ENCODE results near the gene FLYWCH2. TPM values are rescaled to one million over a fixed set of nuclear protein-coding genes. Genes with fewer than 3 reads are reported as not detected.
"Not testable (repeated sequence)": the region's sequence is repeated elsewhere in the genome, so short reads cannot be mapped to it uniquely, and the experiment has no call there.

The FLYWCH2 gene
- total RNA-seq, 2 donors from 2014 or later: 11.6 to 15.1 TPM

GRCh38 chr16:2923481-2923880, 40.5 kb downstream of the FLYWCH2 start:
- Mint-ChIP-seq H3K4me3 (no peak overlapping the region), H3K36me3 (ENCODE audit: low read depth) (no peaks in the 10 kb centered on the region), H3K4me1 (peaks cover 22% of the 10 kb centered on the region), H3K27me3 (no peaks in the 10 kb centered on the region), H3K27ac (no peak overlapping the region)
- ATAC-seq (no peak), DNase-seq (no peak)
- H3K9me3 ChIP-seq (ENCODE audit: control insufficient read depth, low read length, poor library complexity, severe bottlenecking): no peaks in the 10 kb centered on the region

DNA sequence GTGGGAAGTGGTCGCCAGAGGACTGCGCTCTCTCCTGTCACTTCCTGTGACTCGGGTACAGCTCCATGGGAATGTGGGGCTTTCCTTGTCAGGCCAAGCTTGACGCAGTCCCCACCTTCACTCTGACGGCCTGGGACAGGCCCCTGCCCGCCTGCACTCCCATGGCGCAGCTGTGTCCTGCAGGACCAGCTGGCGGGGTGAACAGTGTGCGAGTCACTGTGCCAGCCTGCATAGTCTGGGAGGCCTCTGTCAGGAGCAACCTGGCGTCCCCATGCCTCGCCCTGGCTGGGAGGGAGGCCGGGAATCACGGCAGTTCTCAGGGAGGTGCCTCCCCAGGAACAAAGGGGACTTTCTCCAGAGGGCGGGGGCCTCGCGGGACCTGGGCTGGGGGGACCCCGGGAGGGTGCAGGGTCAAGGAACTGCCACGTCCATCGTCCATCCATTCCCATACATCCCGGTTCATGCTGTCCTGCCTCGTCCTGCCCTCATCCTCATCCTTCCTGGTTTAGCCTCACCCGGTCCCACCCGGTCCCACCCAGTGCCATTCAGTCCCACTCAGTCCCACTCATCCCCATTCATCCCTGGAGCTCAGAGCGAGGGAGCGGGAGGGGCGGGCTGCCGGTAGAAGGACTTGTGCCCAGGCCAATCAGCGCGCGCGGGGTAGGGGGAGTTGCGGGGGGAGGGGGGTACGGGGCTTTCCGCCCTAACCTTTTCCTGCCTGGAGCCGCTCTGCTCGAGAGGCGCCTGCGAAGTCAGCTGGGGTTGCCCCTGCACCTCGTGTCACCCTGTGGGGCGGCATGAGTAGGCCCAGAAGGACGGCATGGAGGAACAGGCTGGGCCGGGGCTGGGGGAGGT, 42.1 kb downstream of the FLYWCH2 start:
- ATAC-seq (no peak), DNase-seq (no peak)
- Mint-ChIP-seq H3K4me1 (peaks cover 17% of the 10 kb centered on the region), H3K27ac (no peak overlapping the region), H3K4me3 (no peak overlapping the region), H3K27me3 (no peaks in the 10 kb centered on the region), H3K36me3 (ENCODE audit: low read depth) (no peaks in the 10 kb centered on the region)
- H3K9me3 ChIP-seq (ENCODE audit: control insufficient read depth, low read length, poor library complexity, severe bottlenecking): no peaks in the 10 kb centered on the region

DNA sequence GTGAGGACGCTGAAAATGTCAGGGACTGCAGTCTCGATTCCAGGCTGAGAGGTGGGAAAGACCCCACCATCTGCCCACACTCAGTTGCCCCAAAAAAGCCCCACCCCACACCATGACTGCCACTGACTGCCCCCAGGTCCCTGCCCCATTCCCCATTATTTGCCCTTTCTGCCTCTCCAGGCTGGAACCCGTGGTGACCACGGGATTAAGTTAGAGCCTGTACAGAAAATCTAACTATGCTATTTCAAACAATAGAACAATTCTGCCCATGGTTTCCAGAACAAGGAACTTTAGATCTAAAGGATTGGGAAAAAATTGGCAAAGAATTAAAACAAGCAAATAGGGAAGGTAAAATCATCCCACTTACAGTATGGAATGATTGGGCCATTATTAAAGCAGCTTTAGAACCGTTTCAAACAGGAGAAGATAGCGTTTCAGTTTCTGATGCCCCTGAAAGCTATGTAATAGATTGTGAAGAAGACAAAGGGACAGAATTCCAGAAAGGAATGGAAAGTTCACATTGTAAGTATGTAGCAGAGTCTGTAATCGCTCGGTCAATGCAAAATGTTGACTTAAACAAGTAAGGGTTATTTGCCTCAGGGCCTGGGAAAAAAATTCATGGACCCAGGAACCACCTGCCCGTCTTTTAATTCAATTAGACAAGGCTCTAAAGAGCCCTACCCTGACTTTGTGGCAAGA, 43.1 kb downstream of the FLYWCH2 start:
- ATAC-seq: no peak
- Mint-ChIP-seq H3K27me3 (no peaks in the 10 kb centered on the region), H3K4me3 (no peak overlapping the region), H3K36me3 (ENCODE audit: low read depth) (no peaks in the 10 kb centered on the region), H3K27ac (peak overlapping the region; percentile 80), H3K4me1 (peaks cover 17% of the 10 kb centered on the region)
- DNase-seq: no peak
- H3K9me3 ChIP-seq (ENCODE audit: control insufficient read depth, low read length, poor library complexity, severe bottlenecking): no peaks in the 10 kb centered on the region

DNA sequence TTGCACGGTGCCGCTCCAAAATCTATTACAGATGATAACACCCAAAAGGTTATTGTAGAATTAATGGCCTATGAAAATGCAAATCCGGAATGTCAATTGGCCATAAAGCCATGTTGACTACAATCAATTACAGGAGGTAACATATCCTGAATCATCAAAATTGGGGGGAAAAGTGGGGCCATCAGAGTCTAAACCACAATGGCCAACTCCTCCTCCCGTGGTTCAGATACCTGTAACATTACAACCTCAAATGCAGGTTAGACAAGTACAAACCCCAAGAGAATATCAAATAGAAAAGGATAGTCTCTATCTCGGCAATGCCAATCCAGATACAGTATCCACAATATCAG, 43.6 kb downstream of the FLYWCH2 start:
- ATAC-seq (no peak), DNase-seq (no peak)
- Mint-ChIP-seq H3K27ac (peak overlapping the region; percentile 80), H3K27me3 (no peaks in the 10 kb centered on the region), H3K4me3 (peak overlapping the region; percentile 39), H3K36me3 (ENCODE audit: low read depth) (no peaks in the 10 kb centered on the region), H3K4me1 (peaks cover 17% of the 10 kb centered on the region)
- H3K9me3 ChIP-seq (ENCODE audit: control insufficient read depth, low read length, poor library complexity, severe bottlenecking): no peaks in the 10 kb centered on the region

DNA sequence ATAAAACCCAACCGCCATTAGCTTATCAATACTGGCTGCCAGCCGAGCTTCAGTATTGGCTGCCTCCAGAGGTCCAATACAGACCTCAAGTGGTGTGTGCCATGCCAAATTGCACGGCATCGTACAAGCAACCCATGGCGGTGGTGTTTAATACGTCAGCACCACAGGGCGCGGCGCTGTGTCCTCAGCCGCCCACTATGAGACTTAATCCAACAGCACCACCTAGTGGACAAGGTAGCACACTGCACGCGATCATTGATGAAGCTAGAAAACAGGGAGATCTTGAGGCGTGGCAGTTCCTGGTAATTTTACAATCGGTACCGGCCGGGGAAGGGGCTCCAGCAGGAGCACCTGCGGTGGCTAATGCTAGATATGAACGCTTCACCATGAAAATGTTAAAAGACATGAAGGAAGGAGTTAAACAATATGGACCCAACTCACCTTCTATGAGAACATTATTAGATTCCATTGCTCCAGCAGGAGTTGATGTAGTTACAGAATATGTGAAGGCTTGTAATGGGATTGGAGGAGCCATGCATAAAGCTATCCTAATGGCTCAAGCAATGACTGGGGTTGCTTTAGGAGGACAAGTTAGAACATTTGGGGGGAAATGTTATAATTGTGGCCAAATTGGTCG, 44.1 kb downstream of the FLYWCH2 start:
- no peaks in the 10 kb centered on the region for H3K36me3 Mint-ChIP-seq (ENCODE audit: low read depth)
- H3K4me1 Mint-ChIP-seq: peaks cover 17% of the 10 kb centered on the region
- H3K27ac Mint-ChIP-seq: peak overlapping the region; percentile 80
- ATAC-seq (peak; percentile 100), DNase-seq (peak; percentile 70 to 81 (median 74))
- H3K4me3 Mint-ChIP-seq: peak overlapping the region; percentile 39
- H3K9me3 ChIP-seq (ENCODE audit: control insufficient read depth, low read length, poor library complexity, severe bottlenecking): no peaks in the 10 kb centered on the region
- H3K27me3 Mint-ChIP-seq: no peaks in the 10 kb centered on the region

DNA sequence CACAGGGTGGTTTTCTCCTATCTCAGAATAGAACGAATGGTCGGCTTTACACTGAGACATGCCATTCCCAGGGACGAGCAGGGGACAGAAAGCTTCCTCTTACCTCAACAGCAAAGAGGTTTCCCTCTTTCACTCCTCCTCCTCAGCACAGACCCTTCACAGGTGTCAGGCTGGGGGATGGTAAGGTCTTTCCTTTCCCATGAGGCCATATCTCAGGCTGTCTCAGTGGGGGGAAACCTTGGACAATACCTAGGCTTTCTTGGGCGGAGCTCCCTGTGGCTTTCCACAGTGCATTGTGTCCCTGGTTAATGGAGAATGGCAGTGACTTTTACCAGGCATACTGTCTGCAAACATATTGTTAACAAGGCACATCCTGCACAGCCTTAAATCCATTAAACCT, 45.1 kb downstream of the FLYWCH2 start:
- not testable (repeated sequence) for H3K27ac Mint-ChIP-seq, H3K4me3 Mint-ChIP-seq

DNA sequence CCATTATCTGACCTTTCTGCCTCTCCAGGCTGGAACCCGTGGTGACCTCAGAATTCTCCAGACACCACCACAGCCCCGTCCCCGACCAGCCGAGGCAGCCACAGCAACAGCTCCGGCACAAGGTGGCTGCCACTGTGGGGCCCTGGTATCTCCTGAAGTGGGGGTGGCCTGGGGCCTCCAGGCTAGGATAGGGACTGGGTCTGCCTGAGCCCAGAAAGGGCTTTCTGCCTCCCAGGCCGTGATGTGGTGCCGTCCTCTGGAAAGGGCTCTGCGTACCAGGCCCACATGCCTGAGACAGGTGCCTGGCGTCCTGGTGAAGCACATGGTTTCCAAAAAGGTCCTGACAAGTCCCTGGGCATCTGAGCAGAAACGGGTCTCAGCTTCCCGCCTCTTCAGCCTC, 45.8 kb downstream of the FLYWCH2 start:
- H3K27me3 Mint-ChIP-seq: no peaks in the 10 kb centered on the region
- H3K27ac Mint-ChIP-seq: no peak overlapping the region
- H3K4me3 Mint-ChIP-seq: no peak overlapping the region
- no peak for DNase-seq
- peaks cover 12% of the 10 kb centered on the region for H3K4me1 Mint-ChIP-seq
- no peaks in the 10 kb centered on the region for H3K36me3 Mint-ChIP-seq (ENCODE audit: low read depth)
- no peaks in the 10 kb centered on the region for H3K9me3 ChIP-seq (ENCODE audit: control insufficient read depth, low read length, poor library complexity, severe bottlenecking)
- no peak for ATAC-seq

More for the DNA sequence above, 45.1 kb downstream of the FLYWCH2 start:
- H3K4me1 Mint-ChIP-seq: peaks cover 12% of the 10 kb centered on the region
- not testable (repeated sequence) for H3K9me3 ChIP-seq (ENCODE audit: control insufficient read depth, low read length, poor library complexity, severe bottlenecking); H3K27me3 Mint-ChIP-seq; DNase-seq; H3K36me3 Mint-ChIP-seq (ENCODE audit: low read depth); ATAC-seq

- Mint-ChIP-seq H3K27ac (no peak overlapping the region), H3K36me3 (ENCODE audit: low read depth) (peaks cover 3% of the 10 kb centered on the region), H3K4me1 (peaks cover 17% of the 10 kb centered on the region), H3K27me3 (no peaks in the 10 kb centered on the region), H3K4me3 (no peak overlapping the region)
- DNase-seq (no peak), ATAC-seq (no peak)
- H3K9me3 ChIP-seq (ENCODE audit: control insufficient read depth, low read length, poor library complexity, severe bottlenecking): no peaks in the 10 kb centered on the region
These were observed 46.7 kb downstream of the FLYWCH2 start for GRCh38 chr16:2929693-2930092.

- Mint-ChIP-seq H3K4me3 (no peak overlapping the region), H3K27me3 (no peaks in the 10 kb centered on the region)
These were observed 47.2 kb downstream of the FLYWCH2 start for GRCh38 chr16:2930236-2930635.

DNA sequence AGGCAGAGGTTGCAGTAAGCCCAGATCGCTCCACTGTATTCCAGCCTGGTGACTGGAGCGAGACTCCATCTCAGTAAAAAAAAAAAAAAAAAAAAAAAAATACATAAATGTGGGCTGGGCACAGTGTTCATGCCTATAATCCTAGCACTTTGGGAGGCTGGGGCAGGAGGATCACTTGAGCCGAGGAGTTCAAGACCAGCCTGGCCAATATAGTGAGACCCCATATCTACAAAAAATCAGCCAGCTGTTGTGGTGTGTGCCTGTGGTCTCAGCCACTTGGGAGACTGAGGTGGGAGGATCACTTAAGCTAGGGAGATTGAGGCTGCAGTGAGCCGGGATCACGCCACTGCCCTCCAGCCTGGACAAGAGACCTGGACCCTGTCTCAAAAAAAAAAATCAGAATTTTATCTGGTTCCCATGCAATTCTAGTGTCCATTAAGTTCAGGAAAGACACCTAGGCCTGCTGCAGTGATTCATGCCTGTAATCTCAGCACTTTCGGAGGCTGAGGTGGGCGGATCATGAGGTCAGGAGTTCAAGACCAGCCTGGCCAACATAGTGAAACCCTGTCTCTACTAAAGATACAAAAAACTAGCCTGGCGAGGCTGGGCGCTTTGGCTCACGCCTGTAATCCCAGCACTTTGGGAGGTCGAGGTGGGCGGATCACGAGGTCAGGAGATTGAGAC, 48.4 kb downstream of the FLYWCH2 start:
- H3K27me3 Mint-ChIP-seq; H3K4me3 Mint-ChIP-seq; H3K9me3 ChIP-seq (ENCODE audit: control insufficient read depth, low read length, poor library complexity, severe bottlenecking); DNase-seq; H3K27ac Mint-ChIP-seq; ATAC-seq; H3K36me3 Mint-ChIP-seq (ENCODE audit: low read depth): not testable (repeated sequence)
- peaks cover 15% of the 10 kb centered on the region for H3K4me1 Mint-ChIP-seq

More at GRCh38 chr16:2930236-2930635, 47.2 kb downstream of the FLYWCH2 start:
- DNase-seq: no peak
- peaks cover 17% of the 10 kb centered on the region for H3K4me1 Mint-ChIP-seq
- H3K27ac Mint-ChIP-seq: no peak overlapping the region
- no peak for ATAC-seq
- no peaks in the 10 kb centered on the region for H3K9me3 ChIP-seq (ENCODE audit: control insufficient read depth, low read length, poor library complexity, severe bottlenecking)
- H3K36me3 Mint-ChIP-seq (ENCODE audit: low read depth): peaks cover 3% of the 10 kb centered on the region

GRCh38 chr16:2933136-2933535, 50.1 kb downstream of the FLYWCH2 start:
- no peaks in the 10 kb centered on the region for H3K9me3 ChIP-seq (ENCODE audit: control insufficient read depth, low read length, poor library complexity, severe bottlenecking)
- no peak for ATAC-seq
- DNase-seq: no peak
- Mint-ChIP-seq H3K4me3 (no peak overlapping the region), H3K27me3 (no peaks in the 10 kb centered on the region), H3K4me1 (peaks cover 5% of the 10 kb centered on the region), H3K36me3 (ENCODE audit: low read depth) (peaks cover 6% of the 10 kb centered on the region), H3K27ac (no peak overlapping the region)

- H3K9me3 ChIP-seq (ENCODE audit: control insufficient read depth, low read length, poor library complexity, severe bottlenecking): no peaks in the 10 kb centered on the region
- no peak for ATAC-seq
- H3K27me3 Mint-ChIP-seq: no peaks in the 10 kb centered on the region
- H3K36me3 Mint-ChIP-seq (ENCODE audit: low read depth): peaks cover 6% of the 10 kb centered on the region
- H3K4me1 Mint-ChIP-seq: peaks cover 5% of the 10 kb centered on the region
- no peak overlapping the region for H3K27ac Mint-ChIP-seq
- no peak for DNase-seq
- no peak overlapping the region for H3K4me3 Mint-ChIP-seq
These were observed 50.7 kb downstream of the FLYWCH2 start for GRCh38 chr16:2933701-2934100.

- peaks cover 6% of the 10 kb centered on the region for H3K36me3 Mint-ChIP-seq (ENCODE audit: low read depth)
- ATAC-seq: no peak
- H3K27ac Mint-ChIP-seq: no peak overlapping the region
- H3K4me3 Mint-ChIP-seq: no peak overlapping the region
- no peak for DNase-seq
- H3K9me3 ChIP-seq (ENCODE audit: control insufficient read depth, low read length, poor library complexity, severe bottlenecking): no peaks in the 10 kb centered on the region
- peaks cover 5% of the 10 kb centered on the region for H3K4me1 Mint-ChIP-seq
- H3K27me3 Mint-ChIP-seq: no peaks in the 10 kb centered on the region
These were observed 51.4 kb downstream of the FLYWCH2 start for GRCh38 chr16:2934450-2934849.
